Neuronal stem cell (in vitro differentiated cells): ENCODE data around the gene SYT1.

ENCODE experiments used
- DNase-seq: peaks from one replicate; pipeline ENCODE4 v3.0.0-alpha.2; 2013; ENCODE audit warnings: low spot score
- H2AFZ ChIP-seq: one replicate; pipeline ENCODE4 v1.6.1; 2013; ENCODE audit warnings: mild to moderate bottlenecking, low read length, inconsistent platforms
- H2AK5ac ChIP-seq: 2 replicates; pipeline ENCODE4 v1.6.1; 2013; ENCODE audit warnings: low read depth, mild to moderate bottlenecking, inconsistent platforms, low read length, moderate library complexity, mixed read lengths
- H2BK120ac ChIP-seq: 2 replicates; pipeline ENCODE4 v1.6.1; 2013; ENCODE audit warnings: low read depth, mild to moderate bottlenecking, inconsistent platforms, low read length, moderate library complexity, mixed read lengths
- H2BK12ac ChIP-seq: one replicate; pipeline ENCODE4 v1.6.1; 2013; ENCODE audit warnings: low read length, inconsistent platforms
- H2BK15ac ChIP-seq: 2 replicates; pipeline ENCODE4 v1.6.1; 2013; ENCODE audit warnings: mild to moderate bottlenecking, low read length, inconsistent platforms, mixed read lengths
- H2BK5ac ChIP-seq: one replicate; pipeline ENCODE4 v1.6.1; 2013; ENCODE audit warnings: inconsistent platforms, mild to moderate bottlenecking, low read length, moderate library complexity
- H3K14ac ChIP-seq: one replicate; pipeline ENCODE4 v1.6.1; 2013; ENCODE audit warnings: low read length, inconsistent platforms
- H3K18ac ChIP-seq: 2 replicates; pipeline ENCODE4 v1.6.1; 2013; ENCODE audit warnings: low read length, inconsistent platforms
- H3K23ac ChIP-seq: 2 replicates; pipeline ENCODE4 v1.6.1; 2013; ENCODE audit warnings: low read depth, mild to moderate bottlenecking, mixed read lengths, low read length, inconsistent platforms; ENCODE audit not compliant: poor library complexity
- H3K27ac ChIP-seq: replicated peaks from 3 replicates; pipeline ENCODE4 v1.5.1; 2013; ENCODE audit warnings: low read length, inconsistent platforms
- H3K27me3 ChIP-seq, 3 experiments: 2 replicates each; pipeline ENCODE4 v1.6.1; 2013; ENCODE audit warnings: low read length in 3 of 3, mild to moderate bottlenecking in 2 of 3, inconsistent platforms in 1 of 3, low read depth in 1 of 3, mixed read lengths in 1 of 3, moderate library complexity in 1 of 3; ENCODE audit not compliant: control insufficient read depth in 3 of 3, insufficient read depth in 3 of 3
- H3K36me3 ChIP-seq, 2 donors: replicated peaks in 1 of 2; 2 replicates each; pipeline ENCODE4 v1.6.1; 2013; ENCODE audit warnings: low read length in 2 of 2; ENCODE audit not compliant: control insufficient read depth in 2 of 2, insufficient read depth in 2 of 2
- H3K4ac ChIP-seq: 2 replicates; pipeline ENCODE4 v1.6.1; 2013; ENCODE audit warnings: inconsistent platforms, mild to moderate bottlenecking, low read length, moderate library complexity
- H3K4me1 ChIP-seq, 2 donors: 1 replicate in 1 of 2; 2 replicates in 1 of 2; pipeline ENCODE4 v1.6.1; 2013; ENCODE audit warnings: low read length in 2 of 2, low read depth in 1 of 2; ENCODE audit not compliant: control insufficient read depth in 2 of 2, insufficient read depth in 1 of 2
- H3K4me2 ChIP-seq: one replicate; pipeline ENCODE4 v1.6.1; 2013; ENCODE audit warnings: mild to moderate bottlenecking, low read length, inconsistent platforms; ENCODE audit not compliant: insufficient read depth, poor library complexity, severe bottlenecking
- H3K4me3 ChIP-seq, 2 donors: 2 replicates each; pipeline ENCODE4 v1.5.1; 2013; ENCODE audit warnings: low read length in 2 of 2, mild to moderate bottlenecking in 2 of 2, inconsistent platforms in 1 of 2, moderate library complexity in 1 of 2
- H3K79me1 ChIP-seq: one replicate; pipeline ENCODE4 v1.6.1; 2013; ENCODE audit warnings: low read depth, mild to moderate bottlenecking, inconsistent platforms, low read length, moderate library complexity
- H3K9ac ChIP-seq: one replicate; pipeline ENCODE4 v1.6.1; 2013; ENCODE audit warnings: mild to moderate bottlenecking, low read depth, low read length, inconsistent platforms; ENCODE audit not compliant: poor library complexity
- H3K9me3 ChIP-seq, 2 donors: replicated peaks in 1 of 2; 2 replicates each; pipeline versions ENCODE3 to v1.6.1; 2013; ENCODE audit warnings: low read length in 2 of 2, mild to moderate bottlenecking in 2 of 2, inconsistent platforms in 1 of 2, low read depth in 1 of 2, mixed read lengths in 1 of 2, moderate library complexity in 1 of 2; ENCODE audit not compliant: control insufficient read depth in 2 of 2, insufficient read depth in 1 of 2
- H4K8ac ChIP-seq: one replicate; pipeline ENCODE4 v1.6.1; 2013; ENCODE audit warnings: low read depth, mild to moderate bottlenecking, inconsistent platforms, low read length, moderate library complexity
- H4K91ac ChIP-seq: one replicate; pipeline ENCODE4 v1.6.1; 2013; ENCODE audit warnings: low read length, low read depth, mild to moderate bottlenecking, inconsistent platforms; ENCODE audit not compliant: poor library complexity
- WGBS, 2 donors: extraction: QIAGEN DNeasy Blood & Tissue Kit; methylation state at CpG; one replicate each; pipeline ENCODE4 v1.1.7; 2013; ENCODE audit warnings: missing lambda C conversion rate in 2 of 2, mixed read lengths in 1 of 2; ENCODE audit not compliant: insufficient read length in 2 of 2, insufficient replicate concordance in 1 of 2; ENCODE audit errors: extremely low coverage in 2 of 2; 5-methylcytosine and 5-hydroxymethylcytosine counted together

SYT1 gene

DNA sequence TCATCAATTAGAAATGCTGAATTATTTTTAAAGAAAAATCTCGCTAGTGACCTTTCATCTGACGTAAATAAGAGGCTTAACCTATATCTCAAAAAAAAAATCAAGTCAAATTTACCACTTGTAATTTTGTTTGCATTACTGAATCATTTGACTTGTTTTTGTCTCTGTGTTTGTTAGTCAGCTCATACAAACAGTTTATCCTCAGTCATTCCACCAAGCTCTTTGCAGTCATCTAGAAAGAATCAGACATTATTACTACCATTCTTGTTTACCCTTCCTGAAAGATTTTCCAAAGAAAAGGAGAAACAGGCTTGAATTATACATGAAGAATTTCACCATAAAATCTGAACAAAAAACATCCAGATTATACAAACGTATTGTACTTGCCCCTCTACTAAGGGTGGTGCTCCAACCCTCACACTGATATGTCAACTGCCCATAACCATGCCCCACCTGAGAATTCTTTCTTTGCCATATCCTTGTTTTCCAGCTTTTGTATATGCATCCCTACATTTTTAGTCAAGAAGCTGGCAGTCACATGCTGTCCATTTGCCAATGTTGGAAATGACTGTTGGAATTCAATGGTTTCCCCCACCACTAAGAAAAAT, 569.0 kb downstream of the SYT1 start:
- Histone ChIP-seq H3K9ac (no peak overlapping the region), H2BK5ac (no peak overlapping the region), H3K18ac (no peak overlapping the region), H2BK15ac (no peak overlapping the region), H4K8ac (no peak overlapping the region), H2AK5ac (no peak overlapping the region), H2BK12ac (no peak overlapping the region), H3K4ac (no peak overlapping the region), H3K9me3 (no peaks in the 10 kb centered on the region), H3K23ac (no peak overlapping the region), H3K27ac (no peak overlapping the region), H3K4me2 (no peak overlapping the region), H4K91ac (no peak overlapping the region), H3K4me1 (no peaks in the 10 kb centered on the region), H3K27me3 (no peaks in the 10 kb centered on the region), H3K79me1 (no peaks in the 10 kb centered on the region), H3K14ac (no peak overlapping the region), H2AFZ (no peak overlapping the region), H2BK120ac (no peak overlapping the region), H3K36me3 (no peaks in the 10 kb centered on the region), H3K4me3 (no peak overlapping the region)
- no CpG with 5 or more reads among the region's 3 CpGs for WGBS, 2 donors
- DNase-seq = no peak

DNA sequence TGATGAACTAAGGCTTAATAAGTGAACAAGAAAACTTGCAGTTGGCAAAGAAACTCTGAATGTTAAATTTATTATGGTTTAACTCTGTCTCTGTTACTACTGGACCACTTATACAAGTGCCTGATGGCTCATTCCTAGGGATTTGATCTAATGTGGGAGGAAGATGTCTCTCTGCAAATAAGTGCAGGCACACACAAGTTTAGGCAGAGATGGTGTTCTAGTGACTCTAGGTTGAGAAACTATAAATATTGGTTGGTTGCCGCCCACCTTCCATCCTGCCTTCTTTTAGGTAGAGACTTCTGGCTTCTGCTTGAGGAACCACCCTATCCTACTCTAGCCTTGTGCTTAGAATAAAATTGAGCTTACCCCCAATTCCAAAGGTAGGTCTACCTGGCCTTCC, 570.0 kb downstream of the SYT1 start:
- no CpG with 5 or more reads among the region's 1 CpG for WGBS, 2 donors
- Histone ChIP-seq H3K4me3 (no peak overlapping the region), H3K18ac (no peak overlapping the region), H3K4me2 (no peak overlapping the region), H3K9me3 (no peaks in the 10 kb centered on the region), H2BK120ac (no peak overlapping the region), H4K8ac (no peak overlapping the region), H2AFZ (no peak overlapping the region), H2AK5ac (no peak overlapping the region), H3K36me3 (no peaks in the 10 kb centered on the region), H3K79me1 (no peaks in the 10 kb centered on the region), H2BK5ac (no peak overlapping the region), H2BK15ac (no peak overlapping the region), H4K91ac (no peak overlapping the region), H3K27me3 (no peaks in the 10 kb centered on the region), H3K27ac (no peak overlapping the region), H3K4me1 (no peaks in the 10 kb centered on the region), H2BK12ac (no peak overlapping the region), H3K14ac (no peak overlapping the region), H3K4ac (no peak overlapping the region), H3K9ac (no peak overlapping the region), H3K23ac (no peak overlapping the region)
- DNase-seq = no peak

DNA sequence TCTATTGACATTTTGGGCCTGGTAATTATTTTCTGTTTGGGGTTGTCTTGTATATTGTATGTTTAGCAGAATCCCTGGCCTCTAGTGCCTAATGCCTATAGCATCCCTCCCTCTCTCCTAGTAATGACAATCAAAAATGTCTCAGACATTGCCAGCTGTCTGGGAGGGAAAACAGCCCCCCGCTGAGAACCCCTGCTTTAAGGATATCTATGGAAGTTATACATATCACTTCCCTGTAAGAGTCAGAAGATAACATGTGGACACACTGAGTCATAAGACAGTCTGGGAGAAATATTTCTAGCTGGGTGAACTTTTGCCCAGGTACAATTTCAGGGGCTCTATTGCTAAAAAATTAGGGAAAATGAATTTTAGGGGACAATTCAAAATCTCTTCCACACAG, 571.2 kb downstream of the SYT1 start:
- Histone ChIP-seq H4K8ac (no peak overlapping the region), H3K36me3 (no peaks in the 10 kb centered on the region), H3K4ac (no peak overlapping the region), H3K79me1 (no peaks in the 10 kb centered on the region), H2AFZ (no peak overlapping the region), H3K4me2 (no peak overlapping the region), H3K18ac (no peak overlapping the region), H3K9me3 (no peaks in the 10 kb centered on the region), H3K27me3 (no peaks in the 10 kb centered on the region), H3K4me1 (no peaks in the 10 kb centered on the region), H2BK5ac (no peak overlapping the region), H2BK15ac (no peak overlapping the region), H2BK120ac (no peak overlapping the region), H3K23ac (no peak overlapping the region), H3K14ac (no peak overlapping the region), H3K9ac (no peak overlapping the region), H2AK5ac (no peak overlapping the region), H2BK12ac (no peak overlapping the region), H3K27ac (no peak overlapping the region), H3K4me3 (no peak overlapping the region), H4K91ac (no peak overlapping the region)
- no CpG with 5 or more reads among the region's 1 CpG for WGBS, 2 donors
- DNase-seq = no peak

DNA sequence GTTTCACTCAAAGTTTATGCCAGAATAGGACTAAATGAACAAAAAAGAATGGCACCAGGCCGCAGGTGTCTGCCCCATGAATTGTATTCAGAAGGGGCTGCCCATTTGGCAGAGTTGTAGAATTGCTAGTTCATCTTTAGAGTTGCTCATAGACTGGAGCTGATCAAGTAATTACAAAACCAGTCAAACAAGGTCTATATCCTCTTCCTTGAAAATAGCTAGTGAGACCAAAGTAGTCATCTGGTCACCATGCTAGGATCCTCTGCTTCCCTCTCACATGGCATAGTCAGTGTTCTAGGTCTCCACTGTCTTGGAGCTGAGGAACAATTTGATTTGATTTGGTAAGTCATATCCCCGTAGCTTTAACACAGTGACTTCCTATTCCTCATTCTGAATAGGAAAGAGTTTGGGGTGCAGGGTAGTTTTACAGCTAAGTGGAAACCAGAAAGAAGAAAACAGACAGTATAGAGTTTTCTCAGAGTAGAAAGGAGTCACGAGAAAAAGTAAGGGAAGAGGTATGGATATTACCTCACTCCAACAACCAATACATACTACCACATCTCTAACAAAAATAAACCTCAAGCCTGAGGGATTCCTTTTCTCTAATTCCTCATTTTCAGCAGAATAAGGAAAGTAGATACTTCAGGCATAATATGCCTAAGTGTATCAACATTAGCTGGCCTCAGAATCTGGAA, 574.1 kb downstream of the SYT1 start:
- Histone ChIP-seq H3K4me3 (no peak overlapping the region), H2AK5ac (no peak overlapping the region), H3K27ac (no peak overlapping the region), H4K91ac (no peak overlapping the region), H3K79me1 (no peaks in the 10 kb centered on the region), H2BK15ac (no peak overlapping the region), H3K9me3 (no peaks in the 10 kb centered on the region), H4K8ac (no peak overlapping the region), H2BK5ac (no peak overlapping the region), H3K18ac (no peak overlapping the region), H3K4me1 (no peaks in the 10 kb centered on the region), H2BK120ac (no peak overlapping the region), H2BK12ac (no peak overlapping the region), H3K4ac (no peak overlapping the region), H3K14ac (no peak overlapping the region), H3K27me3 (no peaks in the 10 kb centered on the region), H2AFZ (no peak overlapping the region), H3K36me3 (no peaks in the 10 kb centered on the region), H3K4me2 (no peak overlapping the region), H3K9ac (no peak overlapping the region), H3K23ac (no peak overlapping the region)
- WGBS, 2 donors = no CpG with 5 or more reads among the region's 3 CpGs
- DNase-seq = no peak
